NCI-H460 (cell line): ENCODE results near the gene CSPG4. TPM values are rescaled to one million over a fixed set of nuclear protein-coding genes. Genes with fewer than 3 reads are reported as not detected.
"Not testable (repeated sequence)": the region's sequence is repeated elsewhere in the genome, so short reads cannot be mapped to it uniquely, and the experiment has no call there.

ENCODE experiments used
- DNase-seq: peaks from one replicate; pipeline ENCODE4 v3.0.0-alpha.2; 2016; ENCODE audit warnings: low read depth; ENCODE audit errors: extremely low read depth
- total RNA-seq: library from RNA; depleted of rRNA; stranded (reverse); fragments of >200 nt; shearing (Covaris generic); gene quantifications from 2 replicates; pipeline ENCODE4 v1.2.3, GENCODE V29; 2014

Gene CSPG4
- total RNA-seq, 1 experiment from 2014 or later, result 0.10 TPM

- no peak for DNase-seq
Measured at GRCh38 chr15:75694241-75695182, 18.1 kb downstream of the CSPG4 start.

GRCh38 chr15:75693501-75694240, 19.0 kb downstream of the CSPG4 start:
- no peak for DNase-seq

- DNase-seq, result not testable (repeated sequence)
Measured at GRCh38 chr15:75693028-75693427, 19.6 kb downstream of the CSPG4 start.

GRCh38 chr15:75692311-75692710, 20.3 kb downstream of the CSPG4 start:
- not testable (repeated sequence) for DNase-seq

- DNase-seq, result not testable (repeated sequence)
Measured at GRCh38 chr15:75689429-75689828, 23.2 kb downstream of the CSPG4 start.

- no peak for DNase-seq
Measured at GRCh38 chr15:75688831-75689230, 23.8 kb downstream of the CSPG4 start.

GRCh38 chr15:75688278-75688557, 24.4 kb downstream of the CSPG4 start:
- no peak for DNase-seq

- DNase-seq, result no peak
Measured at GRCh38 chr15:75687486-75688277, 25.0 kb downstream of the CSPG4 start.

GRCh38 chr15:75686212-75686642, 26.4 kb downstream of the CSPG4 start:
- DNase-seq, result peak; percentile 40

GRCh38 chr15:75685195-75685594, 27.5 kb downstream of the CSPG4 start:
- no peak for DNase-seq

GRCh38 chr15:75684648-75685047, 28.0 kb downstream of the CSPG4 start:
- DNase-seq, result no peak

GRCh38 chr15:75683646-75684312, 28.9 kb downstream of the CSPG4 start:
- peak; percentile 47 for DNase-seq

GRCh38 chr15:75682181-75683135, 30.2 kb downstream of the CSPG4 start:
- DNase-seq, result no peak

GRCh38 chr15:75680007-75680789, 32.5 kb downstream of the CSPG4 start:
- DNase-seq, result no peak

GRCh38 chr15:75678324-75678690, 34.3 kb downstream of the CSPG4 start:
- DNase-seq, result not testable (repeated sequence)

GRCh38 chr15:75677465-75678323, 35.0 kb downstream of the CSPG4 start:
- no peak for DNase-seq

- DNase-seq, result no peak
Measured at GRCh38 chr15:75676688-75677464, 35.8 kb downstream of the CSPG4 start.
